ENCODE data around the gene FAM89B.

FAM89B gene

GRCh38 chr11:65591939-65592857 is 19.9 kb downstream of the FAM89B start:
- DNase-seq, result no peak

- DNase-seq, result peak; percentile 59
Observed at GRCh38 chr11:65592858-65593517, 20.6 kb downstream of the FAM89B start.

GRCh38 chr11:65593518-65594414 is 21.4 kb downstream of the FAM89B start:
- DNase-seq, result no peak

- DNase-seq, result no peak
Observed at GRCh38 chr11:65595131-65595530, 22.8 kb downstream of the FAM89B start.

GRCh38 chr11:65595543-65596281 is 23.4 kb downstream of the FAM89B start, which contains the start of gene KCNK7:
KCNK7 (minus strand) TSS chr11:65595800; CDS start chr11:65595772, 28 bp downstream.
- no peak for DNase-seq

- no peak for DNase-seq
Observed at GRCh38 chr11:65596520-65596919, 24.2 kb downstream of the FAM89B start.

- DNase-seq, result no peak
Observed at GRCh38 chr11:65598258-65598699, 25.9 kb downstream of the FAM89B start.

GRCh38 chr11:65599216-65599954 is 27.0 kb downstream of the FAM89B start:
- no peak for DNase-seq

- DNase-seq, result no peak
Observed at GRCh38 chr11:65599955-65600246, 27.6 kb downstream of the FAM89B start.

- no peak for DNase-seq
Observed at GRCh38 chr11:65604258-65604657, 31.9 kb downstream of the FAM89B start.

GRCh38 chr11:65606876-65607613 is 34.7 kb downstream of the FAM89B start:
- DNase-seq, result no peak

GRCh38 chr11:65607614-65608426 is 35.5 kb downstream of the FAM89B start:
- DNase-seq, result no peak

- DNase-seq, result no peak
Observed at GRCh38 chr11:65609229-65609628, 36.9 kb downstream of the FAM89B start.

- DNase-seq, result no peak
Observed at GRCh38 chr11:65609665-65610064, 37.3 kb downstream of the FAM89B start.

- no peak for DNase-seq
Observed at GRCh38 chr11:65610404-65610803, 38.1 kb downstream of the FAM89B start.

GRCh38 chr11:65611028-65611757 is 38.9 kb downstream of the FAM89B start:
- no peak for DNase-seq

GRCh38 chr11:65611758-65612603 is 39.6 kb downstream of the FAM89B start:
- DNase-seq, result no peak

- DNase-seq, result no peak
Observed at GRCh38 chr11:65612691-65613090, 40.4 kb downstream of the FAM89B start.
